DMS79 treated with DMSO at 0.1 percent for 48 hours (cell line): ENCODE measurements around the gene SELPLG.
"Not testable (repeated sequence)": the region's sequence is repeated elsewhere in the genome, so short reads cannot be mapped to it uniquely, and the experiment has no call there.

Experiments
- DNase-seq: peaks from one replicate; lab custom pipeline; 2025; lab: John Stamatoyannopoulos, UW

SELPLG gene

GRCh38 chr12:108633534-108634248 lies at the start of gene SELPLG:
Gene SELPLG, minus strand, starts transcription at chr12:108633894. Its CDS starts 9,587 bp downstream, at chr12:108624307.
- peak; percentile 56 for DNase-seq

GRCh38 chr12:108681317-108681716 lies 47.6 kb upstream of the SELPLG start:
- DNase-seq = no peak

GRCh38 chr12:108679106-108679681 lies 45.5 kb upstream of the SELPLG start:
- no peak for DNase-seq

GRCh38 chr12:108678104-108678730 lies 44.5 kb upstream of the SELPLG start:
- no peak for DNase-seq

- no peak for DNase-seq
Measured at GRCh38 chr12:108677381-108677780, 43.7 kb upstream of the SELPLG start.

- DNase-seq = no peak
Measured at GRCh38 chr12:108676707-108677106, 43.0 kb upstream of the SELPLG start.

GRCh38 chr12:108675792-108676191 lies 42.1 kb upstream of the SELPLG start:
- DNase-seq = no peak

- no peak for DNase-seq
Measured at GRCh38 chr12:108672054-108672453, 38.4 kb upstream of the SELPLG start.

- no peak for DNase-seq
Measured at GRCh38 chr12:108671110-108671509, 37.4 kb upstream of the SELPLG start.

- no peak for DNase-seq
Measured at GRCh38 chr12:108670066-108670631, 36.5 kb upstream of the SELPLG start.

- no peak for DNase-seq
Measured at GRCh38 chr12:108668542-108668941, 34.8 kb upstream of the SELPLG start.

GRCh38 chr12:108668063-108668462 lies 34.4 kb upstream of the SELPLG start:
- no peak for DNase-seq

- DNase-seq = no peak
Measured at GRCh38 chr12:108667349-108667748, 33.7 kb upstream of the SELPLG start.

- no peak for DNase-seq
Measured at GRCh38 chr12:108666401-108666881, 32.7 kb upstream of the SELPLG start.

- DNase-seq = no peak
Measured at GRCh38 chr12:108665608-108666202, 32.0 kb upstream of the SELPLG start.

GRCh38 chr12:108664338-108665258 lies 30.9 kb upstream of the SELPLG start:
- peak; percentile 82 for DNase-seq

GRCh38 chr12:108663324-108664015 lies 29.8 kb upstream of the SELPLG start:
- no peak for DNase-seq

GRCh38 chr12:108658115-108658514 lies 24.4 kb upstream of the SELPLG start:
- DNase-seq = not testable (repeated sequence)

GRCh38 chr12:108657130-108657745 lies 23.5 kb upstream of the SELPLG start:
- peak; percentile 70 for DNase-seq

GRCh38 chr12:108656247-108656646 lies 22.6 kb upstream of the SELPLG start:
- DNase-seq = not testable (repeated sequence)
